Measurements from ENCODE around the gene CD3E. TPM values are rescaled to one million over a fixed set of nuclear protein-coding genes. Genes with fewer than 3 reads are reported as not detected.
A peak's percentile ranks its signal among the peaks of the same experiment; 100 is the strongest.

CD3E gene
- not detected in 2 replicates for total RNA-seq (2014; rRNA removed; shearing (Covaris generic))
- polyA plus RNA-seq (2015; cell fraction: cytosol; rRNA removed): 0.19 TPM in 1 of 2 replicates, not detected in the other
- polyA plus RNA-seq (2015; cell fraction: nucleus; rRNA removed): not detected in 2 replicates

GRCh38 chr11:118304568-118305248 is at the start of gene CD3E:
Gene CD3E (plus strand): TSS chr11:118304730. CDS start chr11:118304953, 223 bp downstream.
- in situ Hi-C loops (cut with HindIII; ENCODE audit: low pct_unique_long_range_greater_than_20kb, low sequenced_read_pairs): no loop called here
- DNase-seq (ENCODE audit: low read depth, low spot score): no peak

- DNase-seq (ENCODE audit: low read depth, low spot score): peak; percentile 29
- in situ Hi-C loops (cut with HindIII; ENCODE audit: low pct_unique_long_range_greater_than_20kb, low sequenced_read_pairs): no loop called here
These were observed 46.1 kb upstream of the CD3E start for GRCh38 chr11:118258410-118258809.

GRCh38 chr11:118259138-118259537 is 45.4 kb upstream of the CD3E start:
- DNase-seq (ENCODE audit: low read depth, low spot score): no peak
- in situ Hi-C loops (cut with HindIII; ENCODE audit: low pct_unique_long_range_greater_than_20kb, low sequenced_read_pairs): no loop called here

GRCh38 chr11:118260353-118260752 is 44.2 kb upstream of the CD3E start:
- in situ Hi-C loops (cut with HindIII; ENCODE audit: low pct_unique_long_range_greater_than_20kb, low sequenced_read_pairs): no loop called here
- DNase-seq (ENCODE audit: low read depth, low spot score): no peak

- in situ Hi-C loops (cut with HindIII; ENCODE audit: low pct_unique_long_range_greater_than_20kb, low sequenced_read_pairs): no loop called here
- DNase-seq (ENCODE audit: low read depth, low spot score): no peak
These were observed 41.4 kb upstream of the CD3E start for GRCh38 chr11:118263112-118263511.

- no peak for DNase-seq (ENCODE audit: low read depth, low spot score)
- in situ Hi-C loops (cut with HindIII; ENCODE audit: low pct_unique_long_range_greater_than_20kb, low sequenced_read_pairs): no loop called here
These were observed 40.6 kb upstream of the CD3E start, which contains the start of gene MPZL2 for GRCh38 chr11:118263695-118264568. Gene MPZL2 (minus strand): TSS chr11:118264297. CDS start chr11:118264153, 144 bp downstream.

- in situ Hi-C loops (cut with HindIII; ENCODE audit: low pct_unique_long_range_greater_than_20kb, low sequenced_read_pairs): no loop called here
- DNase-seq (ENCODE audit: low read depth, low spot score): no peak
These were observed 39.7 kb upstream of the CD3E start for GRCh38 chr11:118264569-118265465.

- in situ Hi-C loops (cut with HindIII; ENCODE audit: low pct_unique_long_range_greater_than_20kb, low sequenced_read_pairs): no loop called here
- no peak for DNase-seq (ENCODE audit: low read depth, low spot score)
These were observed 38.6 kb upstream of the CD3E start for GRCh38 chr11:118265954-118266353.

- DNase-seq (ENCODE audit: low read depth, low spot score): no peak
- in situ Hi-C loops (cut with HindIII; ENCODE audit: low pct_unique_long_range_greater_than_20kb, low sequenced_read_pairs): no loop called here
These were observed 37.0 kb upstream of the CD3E start for GRCh38 chr11:118267486-118267885.

GRCh38 chr11:118272001-118272400 is 32.5 kb upstream of the CD3E start:
- in situ Hi-C loops (cut with HindIII; ENCODE audit: low pct_unique_long_range_greater_than_20kb, low sequenced_read_pairs): no loop called here

GRCh38 chr11:118274186-118274585 is 30.3 kb upstream of the CD3E start:
- in situ Hi-C loops (cut with HindIII; ENCODE audit: low pct_unique_long_range_greater_than_20kb, low sequenced_read_pairs): no loop called here
- DNase-seq (ENCODE audit: low read depth, low spot score): no peak

More at GRCh38 chr11:118272001-118272400, 32.5 kb upstream of the CD3E start:
- no peak for DNase-seq (ENCODE audit: low read depth, low spot score)

- DNase-seq (ENCODE audit: low read depth, low spot score): no peak
- in situ Hi-C loops (cut with HindIII; ENCODE audit: low pct_unique_long_range_greater_than_20kb, low sequenced_read_pairs): no loop called here
These were observed 29.4 kb upstream of the CD3E start for GRCh38 chr11:118275176-118275575.

GRCh38 chr11:118276422-118276821 is 28.1 kb upstream of the CD3E start:
- no peak for DNase-seq (ENCODE audit: low read depth, low spot score)
- in situ Hi-C loops (cut with HindIII; ENCODE audit: low pct_unique_long_range_greater_than_20kb, low sequenced_read_pairs): no loop called here

- in situ Hi-C loops (cut with HindIII; ENCODE audit: low pct_unique_long_range_greater_than_20kb, low sequenced_read_pairs): no loop called here
- DNase-seq (ENCODE audit: low read depth, low spot score): no peak
These were observed 27.2 kb upstream of the CD3E start for GRCh38 chr11:118277312-118277711.

GRCh38 chr11:118281284-118281683 is 23.2 kb upstream of the CD3E start:
- in situ Hi-C loops (cut with HindIII; ENCODE audit: low pct_unique_long_range_greater_than_20kb, low sequenced_read_pairs): no loop called here
- no peak for DNase-seq (ENCODE audit: low read depth, low spot score)

GRCh38 chr11:118282606-118283005 is 21.9 kb upstream of the CD3E start:
- in situ Hi-C loops (cut with HindIII; ENCODE audit: low pct_unique_long_range_greater_than_20kb, low sequenced_read_pairs): no loop called here
- no peak for DNase-seq (ENCODE audit: low read depth, low spot score)

- no peak for DNase-seq (ENCODE audit: low read depth, low spot score)
- in situ Hi-C loops (cut with HindIII; ENCODE audit: low pct_unique_long_range_greater_than_20kb, low sequenced_read_pairs): no loop called here
These were observed 21.4 kb upstream of the CD3E start for GRCh38 chr11:118283037-118283636.

All from SK-MEL-5 (cell line).